T-helper 2 cell treated with Interferon-gamma antibody and Interleukin-4, amounts not matched to agents 100 ng/mL and 5 ng/mL, for 36 hours (primary cell): ENCODE data around the gene AP1G2. TPM values are rescaled to one million over a fixed set of nuclear protein-coding genes. Genes with fewer than 3 reads are reported as not detected.

ENCODE experiments used
- intact Hi-C: fragments of 100-400 bp; cut with micrococcal nuclease; formaldehyde crosslinking; loops from one replicate; pipeline ENCODE4 v1.15.1; 2023
- total RNA-seq: library from RNA; stranded (reverse); gene quantifications from 2 replicates; pipeline ENCODE4 v1.2.3, GENCODE V29; 2022

Gene AP1G2
- total RNA-seq, 1 donor from 2014 or later, result 251 TPM

DNA sequence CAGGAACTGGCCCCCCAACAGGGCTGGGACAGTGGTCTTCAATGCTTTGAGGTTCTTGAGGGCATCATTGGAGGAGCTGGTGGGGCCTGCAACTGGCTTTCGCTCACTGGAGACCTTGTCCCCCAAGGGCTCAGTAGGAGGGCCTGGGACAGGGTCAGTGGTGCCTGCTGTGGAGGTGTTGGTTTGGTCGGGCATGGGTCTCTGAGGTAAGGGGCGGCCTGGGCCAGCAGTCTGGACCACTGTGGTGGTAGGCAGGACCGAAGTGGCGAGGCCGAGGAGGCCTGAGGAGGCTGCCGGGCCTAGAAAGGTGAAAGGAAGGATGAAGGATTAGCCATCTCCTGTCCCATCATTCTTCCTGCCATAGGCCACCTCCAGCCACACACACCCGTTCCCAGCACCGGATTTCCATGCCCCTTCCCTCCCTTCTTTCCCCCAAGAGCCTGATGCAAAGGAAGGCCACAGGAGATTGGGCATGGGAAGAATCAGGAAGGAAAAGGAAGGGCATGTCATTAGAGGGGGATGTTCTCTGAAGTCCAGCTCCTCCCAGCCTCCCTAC lies 44.9 kb downstream of the AP1G2 start:
- intact Hi-C loops, result no loop called here

DNA sequence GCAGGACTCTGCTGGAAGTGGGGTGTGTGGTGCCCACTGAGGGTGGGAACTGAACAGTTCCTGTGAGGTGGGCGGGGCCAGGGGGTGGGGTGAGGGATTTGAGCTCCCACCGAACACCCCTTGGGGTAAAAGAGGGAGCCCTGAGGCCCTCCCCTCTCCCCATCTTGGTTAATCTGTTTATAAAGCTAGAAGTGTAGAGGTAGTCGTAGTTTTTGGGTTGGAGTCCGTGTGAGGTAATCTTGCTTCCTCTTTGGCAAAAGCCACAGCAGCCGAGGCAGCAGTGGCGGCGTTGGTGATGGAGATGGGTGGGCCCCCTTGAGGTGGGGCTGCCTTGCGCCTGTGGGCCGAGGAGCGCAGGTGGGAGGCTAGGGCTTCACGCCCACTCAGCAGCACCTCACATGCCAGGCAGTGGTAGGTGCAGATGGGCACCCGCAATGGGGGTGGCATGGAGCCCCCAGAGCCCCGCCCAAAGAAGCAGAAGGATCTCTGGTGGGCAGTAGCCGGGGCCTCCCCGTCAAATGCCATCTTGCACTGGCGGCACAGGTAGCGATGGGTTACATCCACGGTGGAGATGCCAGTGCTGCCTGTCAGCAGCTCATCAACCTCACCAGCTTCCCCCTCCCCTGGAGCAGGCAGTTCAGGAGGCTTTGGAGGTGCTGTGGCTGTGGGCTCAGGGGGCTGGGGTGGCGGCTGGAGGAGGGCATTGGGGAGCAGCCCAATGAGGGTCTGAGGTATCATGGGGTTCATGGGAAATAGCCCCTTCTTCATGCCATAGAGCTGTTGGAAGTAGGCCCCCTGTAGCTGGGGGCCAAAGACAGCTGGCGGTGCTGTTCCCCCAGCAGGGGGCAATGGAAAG lies 45.6 kb downstream of the AP1G2 start:
- intact Hi-C loops, result no loop called here

DNA sequence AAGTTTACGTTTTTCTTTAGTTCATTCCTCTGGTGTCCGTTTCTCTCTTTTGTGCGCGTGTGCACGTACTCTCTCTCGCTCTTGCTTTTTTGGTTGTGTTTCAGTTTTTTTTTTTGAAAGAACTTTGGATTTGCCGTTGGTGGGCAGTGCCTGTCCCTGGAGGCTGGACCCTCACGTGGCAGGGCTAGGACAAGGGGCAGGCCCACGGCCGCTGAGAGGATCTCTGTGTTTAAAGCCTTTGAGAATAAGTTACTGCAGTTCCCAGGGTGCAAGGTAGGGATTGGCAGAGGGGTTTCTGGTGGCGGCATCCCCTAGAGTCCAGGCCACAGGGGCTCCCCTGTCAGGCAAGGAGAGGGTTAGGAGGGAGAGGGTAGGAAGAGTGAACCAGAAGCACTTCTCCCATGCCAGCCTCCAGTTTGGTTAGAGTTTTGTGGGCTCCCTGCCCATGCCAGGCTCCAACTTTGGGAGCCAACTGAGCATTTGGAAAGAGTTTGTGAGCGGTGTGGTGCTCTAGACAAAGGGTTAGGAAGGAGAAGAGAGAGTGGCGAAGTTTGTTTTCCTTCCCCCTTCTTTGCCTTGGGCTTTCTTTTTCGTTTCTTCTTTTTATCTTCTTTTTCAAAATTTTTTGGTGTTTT lies 46.6 kb downstream of the AP1G2 start:
- intact Hi-C loops, result no loop called here

DNA sequence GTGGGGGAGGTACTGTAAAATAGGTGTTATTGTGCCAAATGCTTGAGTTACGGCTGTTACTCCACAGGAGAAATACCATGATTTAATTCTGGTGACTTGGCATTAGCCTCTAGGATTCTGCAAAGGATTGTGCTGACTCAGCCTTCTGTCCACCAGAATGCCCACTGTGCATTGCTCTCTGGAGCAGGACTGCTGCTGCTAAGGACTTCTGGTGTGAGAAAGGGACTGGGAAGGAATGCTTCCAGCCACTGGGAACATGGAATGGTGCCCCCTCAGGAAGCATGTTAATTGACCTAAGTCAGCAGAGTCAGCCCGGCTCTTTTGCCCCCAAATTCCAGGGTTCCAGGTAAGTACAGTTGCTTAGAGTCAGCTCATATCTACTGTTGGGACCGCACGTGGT lies 48.9 kb downstream of the AP1G2 start:
- intact Hi-C loops, result no loop called here

DNA sequence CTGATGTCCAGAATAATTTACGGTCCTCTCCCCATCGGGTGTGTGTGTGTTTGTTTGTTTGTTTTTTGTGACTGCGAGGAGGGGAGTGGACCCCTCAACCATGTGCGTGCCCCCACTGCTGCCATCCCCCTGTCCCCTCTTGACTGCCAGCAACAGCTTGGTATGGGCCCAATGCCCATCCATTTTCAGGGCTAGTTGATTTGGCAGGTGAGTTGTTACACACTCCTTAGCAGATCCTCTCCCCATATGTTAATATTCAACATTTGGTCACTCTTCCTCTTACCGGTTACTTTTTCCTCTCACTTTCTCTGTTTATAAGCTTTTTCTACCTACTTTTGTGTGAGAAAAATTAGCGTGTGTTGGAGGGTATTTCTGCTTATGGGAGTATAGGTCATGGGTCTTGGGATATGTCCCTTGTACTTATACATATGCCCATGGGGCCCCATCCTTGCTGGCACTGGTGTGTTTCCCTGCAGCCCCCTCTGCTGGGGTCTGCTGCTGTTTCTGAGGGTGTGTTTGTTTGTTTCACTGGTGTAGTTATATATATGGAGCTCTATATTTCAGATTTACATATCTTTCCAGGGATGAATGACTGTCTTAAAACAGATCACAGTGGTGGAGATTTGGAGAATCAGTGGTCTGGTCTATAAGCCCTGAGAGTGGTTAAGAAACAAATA lies 49.8 kb downstream of the AP1G2 start:
- intact Hi-C loops, result no loop called here

DNA sequence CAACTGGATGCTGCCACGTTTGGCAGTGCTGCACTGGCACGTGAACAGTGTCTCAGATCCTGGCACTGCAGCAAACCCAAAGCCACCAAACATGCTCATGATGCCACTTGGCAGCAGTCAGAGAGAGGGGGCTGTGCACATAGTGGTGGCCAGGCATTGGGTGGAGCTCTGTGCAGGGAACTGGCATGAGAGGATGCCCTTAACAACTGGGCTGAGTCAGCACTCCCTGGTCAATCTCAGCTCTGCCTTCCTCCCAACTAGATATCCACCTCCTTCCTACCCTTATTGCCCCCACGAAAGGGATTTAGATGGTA lies 53.0 kb downstream of the AP1G2 start:
- intact Hi-C loops, result no loop called here

DNA sequence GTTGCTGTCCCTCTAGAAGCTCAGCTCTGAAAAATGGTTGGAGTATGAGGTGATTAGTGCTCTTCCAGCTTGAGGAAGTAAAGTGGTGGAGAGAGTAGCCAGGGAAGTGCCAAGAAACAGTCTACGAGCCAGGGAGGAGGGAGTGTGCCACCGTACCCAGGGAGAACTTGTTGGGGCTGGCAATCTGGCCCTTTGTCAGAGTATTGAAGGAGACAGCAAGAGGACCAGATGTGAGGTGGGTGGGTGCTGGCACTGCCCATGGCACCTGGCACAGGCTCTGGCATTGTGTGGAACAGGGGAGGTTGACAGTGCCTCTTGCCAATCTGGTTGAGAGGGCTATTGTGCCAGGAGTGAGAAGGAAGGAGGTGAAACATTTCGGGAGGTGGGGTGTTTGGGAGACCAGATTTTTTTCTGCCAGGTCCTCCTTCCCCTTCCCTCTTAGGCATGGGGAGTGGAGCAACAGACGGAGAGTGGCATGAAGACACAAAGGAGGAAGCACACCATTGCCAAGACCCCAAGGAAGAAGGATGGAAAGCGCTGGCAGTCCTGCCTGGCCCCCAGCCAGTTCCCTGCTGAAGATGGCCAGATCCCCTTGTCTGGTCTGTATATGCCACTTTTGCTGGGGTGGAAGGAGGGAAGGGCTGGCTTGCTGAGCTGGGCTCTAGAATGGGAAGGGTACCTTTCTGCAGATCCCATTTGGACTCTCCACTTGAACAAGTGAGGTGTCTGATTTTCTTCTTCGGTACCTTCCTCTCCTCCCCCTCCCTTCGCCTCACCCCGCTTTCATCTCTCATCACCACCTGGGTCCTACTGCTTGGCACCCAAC lies 53.6 kb downstream of the AP1G2 start:
- intact Hi-C loops, result no loop called here

DNA sequence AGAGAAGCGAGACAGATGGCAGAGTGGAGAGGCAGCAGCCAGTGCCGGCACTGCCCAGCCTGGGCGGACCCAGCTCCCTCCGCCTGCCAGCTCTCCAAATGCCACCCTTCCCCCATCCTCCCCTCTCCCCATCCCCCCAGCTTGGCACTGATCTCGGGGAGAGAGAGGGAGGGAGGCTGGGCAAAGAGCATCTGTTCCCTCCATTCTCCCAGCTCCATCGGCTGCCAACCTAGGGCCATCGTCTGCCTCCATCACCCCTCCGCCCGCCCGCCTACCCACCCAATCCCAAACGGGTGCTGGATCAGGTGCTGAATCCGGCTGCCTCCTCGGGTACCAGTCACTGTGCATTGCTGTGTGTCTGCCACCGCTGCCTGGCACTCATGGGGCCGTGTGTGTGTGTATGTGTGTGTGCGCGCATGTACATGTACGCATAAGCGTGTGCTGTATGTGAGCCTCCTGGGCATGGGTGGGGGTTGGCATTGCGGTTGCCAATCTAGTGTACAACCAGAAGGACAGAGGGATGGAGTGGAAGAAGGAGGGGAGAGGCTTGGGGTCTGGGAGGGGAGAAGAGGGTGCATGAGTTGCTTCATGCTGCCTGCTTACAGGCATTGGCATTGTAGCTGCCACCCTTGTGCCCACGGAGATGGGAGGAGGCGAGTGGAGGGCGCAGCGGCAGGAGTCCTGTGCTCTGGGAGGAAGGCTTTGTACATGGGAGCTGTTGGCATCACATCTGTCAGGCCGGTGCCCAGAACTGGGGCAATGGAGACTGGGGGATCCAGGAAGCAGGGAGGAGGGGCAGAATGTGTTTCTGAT lies 54.4 kb downstream of the AP1G2 start:
- intact Hi-C loops, result no loop called here

DNA sequence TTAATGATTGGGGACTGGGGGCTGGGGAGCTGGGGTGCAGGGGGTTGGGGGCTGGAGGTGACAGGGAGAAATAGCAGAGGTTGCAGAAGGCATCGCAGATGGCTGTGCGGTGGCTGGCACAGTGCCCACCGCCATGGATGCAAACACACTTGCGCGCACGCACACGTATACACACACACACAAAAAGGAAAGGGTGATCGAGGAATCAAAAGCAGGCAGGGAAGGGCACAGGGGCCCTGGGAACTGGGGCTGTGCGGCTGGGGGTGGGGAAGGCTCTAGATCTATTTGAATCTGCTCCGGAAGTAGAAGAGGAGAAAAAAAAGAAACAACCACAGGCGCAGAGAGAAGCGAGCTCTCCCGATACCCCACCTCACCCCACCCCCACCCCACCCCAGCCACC lies 55.4 kb downstream of the AP1G2 start:
- intact Hi-C loops, result no loop called here

Other genes starting within 250 kb of the AP1G2 start
- 195 and 196 TPM in 2 replicates for gene PABPN1, start 246.3 kb downstream of the AP1G2 start, total RNA-seq
- 1.4 and 2.0 TPM in 2 replicates for gene SLC22A17, start 214.9 kb downstream of the AP1G2 start, total RNA-seq
- not detected in 2 replicates for gene EFS, start 202.6 kb downstream of the AP1G2 start, total RNA-seq
- not detected in 2 replicates for gene IL25, start 195.0 kb downstream of the AP1G2 start, total RNA-seq
- not detected in 2 replicates for gene CMTM5, start 190.7 kb downstream of the AP1G2 start, total RNA-seq
- 0.05 TPM in 1 of 2 replicates, not detected in the other for gene MYH6, start 159.5 kb downstream of the AP1G2 start, total RNA-seq
- gene MYH7, start 132.1 kb downstream of the AP1G2 start, total RNA-seq, result not detected in 2 replicates
- 46.2 and 46.3 TPM in 2 replicates for gene NGDN, start 98.1 kb downstream of the AP1G2 start, total RNA-seq
- gene ZFHX2, start 16.0 kb downstream of the AP1G2 start, total RNA-seq, result 0.98 and 1.3 TPM in 2 replicates
- gene THTPA, start 11.5 kb downstream of the AP1G2 start, total RNA-seq, result 10.9 and 19.9 TPM in 2 replicates
- not detected in 2 replicates for gene JPH4, start 11.0 kb upstream of the AP1G2 start, total RNA-seq
- 2.0 and 2.4 TPM in 2 replicates for gene DHRS2, start 68.6 kb upstream of the AP1G2 start, total RNA-seq